Ovary (tissue), 9 donors: ENCODE measurements around the gene BCL3. TPM values are rescaled to one million over a fixed set of nuclear protein-coding genes. Genes with fewer than 3 reads are reported as not detected.

ENCODE experiments used
- DNase-seq, 5 donors: peaks; one replicate each; pipeline ENCODE4 v3.0.0-alpha.2; 2019 to 2020
- H3K27ac ChIP-seq, 2 donors: fragments of 200-600 bp; one replicate each; pipeline versions ENCODE4 v1.5.1 to v1.8.0; 2019 to 2022
- H3K27me3 ChIP-seq: fragments of 200-600 bp; one replicate; pipeline ENCODE4 v1.8.0; 2022
- H3K36me3 ChIP-seq: fragments of 200-600 bp; sonication (generic); one replicate; pipeline ENCODE4 v1.5.1; 2019
- H3K4me1 ChIP-seq: one replicate; pipeline ENCODE4 v1.8.1; 2013; ENCODE audit warnings: mild to moderate bottlenecking, moderate library complexity; ENCODE audit not compliant: insufficient read depth
- H3K4me3 ChIP-seq: fragments of 200-600 bp; sonication (generic); one replicate; pipeline ENCODE4 v1.5.1; 2017
- H3K9me3 ChIP-seq, 2 donors: fragments of 200-600 bp in 1 of 2; sonication (generic) in 1 of 2; one replicate each; pipeline versions ENCODE4 v1.5.1 to v1.8.1; 2013 to 2019; ENCODE audit warnings: mild to moderate bottlenecking in 1 of 2, moderate library complexity in 1 of 2
- EP300 ChIP-seq: sonication (generic); formaldehyde crosslinking; IDR thresholded peaks from one replicate; pipeline ENCODE4 v1.6.1; 2017; ENCODE audit warnings: antibody characterized with exemption
- POLR2A ChIP-seq: fragments of 450-650 bp; IDR thresholded peaks from one replicate; pipeline ENCODE4 v1.6.1; 2017; ENCODE audit warnings: antibody characterized with exemption, mild to moderate bottlenecking, moderate library complexity
- WGBS, 3 donors: extraction: QIAGEN DNeasy Blood & Tissue Kit in 1 of 3; methylation state at CpG; one replicate each; pipeline versions ENCODE4 v1.1.5 to v1.1.7; 2013 to 2017; 5-methylcytosine and 5-hydroxymethylcytosine counted together
- intact Hi-C, 4 donors: fragments of 100-400 bp; cut with DNase I; formaldehyde crosslinking; loops; one replicate each; pipeline versions ENCODE4 v1.11.0 to v1.15.1; 2022 to 2023
- polyA plus RNA-seq, 2 donors: library from polyadenylated mRNA; stranded (reverse); fragments of 200-250 nt in 1 of 2; fragments of 350-450 nt in 1 of 2; fragmentation: Illumina TruSeq in 1 of 2; extraction: RNeasy Lipid Tissue Mini Kit (QIAGEN cat#74804) in 1 of 2; gene quantifications; one replicate each; pipeline ENCODE4 v1.2.3, GENCODE V29; 2013 to 2014
- total RNA-seq, 7 donors: library from RNA; depleted of rRNA in 2 of 7; stranded (reverse); fragments of >200 nt in 2 of 7; fragmentation: NEBNext Ultra II Directional in 3 of 7; extraction: Animal tissue kit (Norgen Biotek cat#: 25700) in 3 of 7; gene quantifications; one replicate each; pipeline versions ENCODE4 v1.1.0 to v1.2.4, GENCODE V29; 2016 to 2023
- TF ChIP-seq, protein P1 (sequence below), 3 donors: fragments of 450-650 bp in 2 of 3; fragments of 200-600 bp in 1 of 3; IDR thresholded peaks; one replicate each; pipeline versions ENCODE4 v1.5.1 to v1.8.0; 2016 to 2022; ENCODE audit warnings: antibody characterized with exemption in 3 of 3, mild to moderate bottlenecking in 1 of 3
- donor health status: DM: no; HTN: no; CAD: no; lungs with moderate emphysema.
- donor health status: DM: no; HTN: no; CAD: no.
- donor health status: Bipolar disorder and iron deficiency.
- donor health status: DM: yes; HTN: yes; CAD: no.
- donor health status: DM: no; HTN: no; CAD: no.
- donor health status: DM: yes; HTN: yes; CAD: no.

The BCL3 gene
- total and polyA plus RNA-seq, 9 donors: 3.2 to 141 (median 43.4) TPM

GRCh38 chr19:44753626-44753931 lies 5.1 kb downstream of the BCL3 start:
- no peaks in the 10 kb centered on the region for H3K27me3 ChIP-seq
- H3K36me3 ChIP-seq: no peaks in the 10 kb centered on the region
- H3K27ac ChIP-seq: peak overlapping the region; percentile 57 to 74
- H3K9me3 ChIP-seq: no peaks in the 10 kb centered on the region
- H3K4me3 ChIP-seq: peak overlapping the region; percentile 32
- DNase-seq: no peak
- TF ChIP-seq EP300 (no peak), POLR2A (no peak)
- TF ChIP-seq, protein P1, sequence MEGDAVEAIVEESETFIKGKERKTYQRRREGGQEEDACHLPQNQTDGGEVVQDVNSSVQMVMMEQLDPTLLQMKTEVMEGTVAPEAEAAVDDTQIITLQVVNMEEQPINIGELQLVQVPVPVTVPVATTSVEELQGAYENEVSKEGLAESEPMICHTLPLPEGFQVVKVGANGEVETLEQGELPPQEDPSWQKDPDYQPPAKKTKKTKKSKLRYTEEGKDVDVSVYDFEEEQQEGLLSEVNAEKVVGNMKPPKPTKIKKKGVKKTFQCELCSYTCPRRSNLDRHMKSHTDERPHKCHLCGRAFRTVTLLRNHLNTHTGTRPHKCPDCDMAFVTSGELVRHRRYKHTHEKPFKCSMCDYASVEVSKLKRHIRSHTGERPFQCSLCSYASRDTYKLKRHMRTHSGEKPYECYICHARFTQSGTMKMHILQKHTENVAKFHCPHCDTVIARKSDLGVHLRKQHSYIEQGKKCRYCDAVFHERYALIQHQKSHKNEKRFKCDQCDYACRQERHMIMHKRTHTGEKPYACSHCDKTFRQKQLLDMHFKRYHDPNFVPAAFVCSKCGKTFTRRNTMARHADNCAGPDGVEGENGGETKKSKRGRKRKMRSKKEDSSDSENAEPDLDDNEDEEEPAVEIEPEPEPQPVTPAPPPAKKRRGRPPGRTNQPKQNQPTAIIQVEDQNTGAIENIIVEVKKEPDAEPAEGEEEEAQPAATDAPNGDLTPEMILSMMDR (IDR thresholded peaks at IDR 0.05): no peak
- WGBS, 3 donors: 0 to 4% (median 1%) methylated on average over 10 to 11 of the region's 11 CpGs
- H3K4me1 ChIP-seq: peaks cover 28% of the 10 kb centered on the region
- intact Hi-C loops: no loop called here

GRCh38 chr19:44753932-44754749 lies 5.6 kb downstream of the BCL3 start:
- Histone ChIP-seq H3K27ac (peak overlapping the region; percentile 57 to 74), H3K9me3 (no peaks in the 10 kb centered on the region), H3K4me1 (peaks cover 29% of the 10 kb centered on the region), H3K36me3 (no peaks in the 10 kb centered on the region), H3K27me3 (no peaks in the 10 kb centered on the region), H3K4me3 (peak overlapping the region; percentile 32)
- TF ChIP-seq, protein P1 (IDR thresholded peaks at IDR 0.05): peak in 1 of 3 donors; percentile 21
- peak; percentile 55 for TF ChIP-seq EP300
- TF ChIP-seq POLR2A: peak; percentile 19
- peak; percentile 82 to 92 (median 92) for DNase-seq
- intact Hi-C loops: no loop called here
- WGBS, 3 donors: 3 to 7% (median 5%) methylated on average over 32 to 33 of the region's 33 CpGs

- Histone ChIP-seq H3K4me3 (peak overlapping the region; percentile 32), H3K36me3 (no peaks in the 10 kb centered on the region)
- intact Hi-C loops: no loop called here
These were observed 6.2 kb downstream of the BCL3 start for GRCh38 chr19:44754750-44755080.

DNA sequence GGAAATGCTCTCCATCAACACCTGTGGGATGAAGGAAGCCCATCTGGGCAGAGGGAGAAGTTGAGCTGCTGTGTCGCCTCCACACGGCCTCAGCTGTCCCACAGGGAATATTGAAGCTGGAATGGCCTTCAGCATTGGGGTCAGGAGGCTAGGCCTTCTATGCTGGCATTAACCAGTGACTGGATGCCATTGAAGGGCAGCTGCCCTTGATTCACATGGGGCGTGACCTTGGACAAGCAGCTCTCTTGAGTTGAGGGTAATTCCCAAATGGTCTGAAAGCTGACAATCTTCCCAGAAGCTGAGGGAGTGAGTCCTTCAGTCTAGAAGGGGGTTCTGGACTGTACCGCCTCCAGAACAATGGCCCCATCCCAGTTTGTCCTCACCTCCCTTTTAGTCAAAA lies 6.7 kb downstream of the BCL3 start:
- no peaks in the 10 kb centered on the region for H3K27me3 ChIP-seq
- H3K4me1 ChIP-seq: peaks cover 26% of the 10 kb centered on the region
- intact Hi-C loops: no loop called here
- H3K9me3 ChIP-seq: no peaks in the 10 kb centered on the region
- H3K27ac ChIP-seq: no peak overlapping the region
- 69 to 87% (median 79%) methylated on average over 4 of the region's 4 CpGs for WGBS, 3 donors
- no peaks in the 10 kb centered on the region for H3K36me3 ChIP-seq
- TF ChIP-seq POLR2A (no peak), EP300 (no peak)
- TF ChIP-seq, protein P1 (IDR thresholded peaks at IDR 0.05): no peak
- DNase-seq: no peak
- no peak overlapping the region for H3K4me3 ChIP-seq

More at GRCh38 chr19:44754750-44755080, 6.2 kb downstream of the BCL3 start:
- Histone ChIP-seq H3K9me3 (no peaks in the 10 kb centered on the region), H3K27ac (peak overlapping the region; percentile 57 to 74), H3K4me1 (peaks cover 28% of the 10 kb centered on the region), H3K27me3 (no peaks in the 10 kb centered on the region)
- 57 to 70% (median 70%) methylated on average over 11 of the region's 11 CpGs for WGBS, 3 donors
- DNase-seq: peak in 1 of 5 donors; percentile 47
- TF ChIP-seq, protein P1 (IDR thresholded peaks at IDR 0.05): no peak
- TF ChIP-seq EP300 (no peak), POLR2A (no peak)
